ENCODE results near the gene LTB4R. TPM values are rescaled to one million over a fixed set of nuclear protein-coding genes. Genes with fewer than 3 reads are reported as not detected.

LTB4R gene
- total RNA-seq, 2 donors from 2014 or later: 6.4 to 6.6 TPM

GRCh38 chr14:24291446-24292117, 19.7 kb upstream of the LTB4R start:
- 87% methylated on average over 3 of the region's 3 CpGs; no CpG with 5 or more reads in 1 of the 2 experiments for WGBS, 2 experiments (ENCODE audit: insufficient coverage in 1 of 2, insufficient read length in 1 of 2)
- no peak for DNase-seq
- no peaks in the 10 kb centered on the region for H3K4me1 Mint-ChIP-seq
- no peak for TF ChIP-seq CTCF (conservative IDR thresholded peaks at IDR 0.05)
- H3K36me3 Mint-ChIP-seq (ENCODE audit: low read depth): peaks cover 28% of the 10 kb centered on the region
- H3K27me3 ChIP-seq (ENCODE audit: control insufficient read depth, insufficient read depth, low read length, poor library complexity, severe bottlenecking): no peaks in the 10 kb centered on the region
- no peak overlapping the region for H3K27ac ChIP-seq (ENCODE audit: low read depth, low read length)
- no peak overlapping the region for H3K9ac ChIP-seq (ENCODE audit: extremely low read depth, low read length, poor library complexity, severe bottlenecking)
- H3K9me3 ChIP-seq (ENCODE audit: control insufficient read depth, low read length): no peaks in the 10 kb centered on the region
- H3K36me3 ChIP-seq (ENCODE audit: control insufficient read depth, insufficient read depth, low read length): peaks cover 33% of the 10 kb centered on the region
- H3K4me3 ChIP-seq (ENCODE audit: low read length): no peak overlapping the region
- H3K27ac Mint-ChIP-seq: no peak overlapping the region
- H3K4me1 ChIP-seq (ENCODE audit: control insufficient read depth, insufficient read depth, low read length): no peaks in the 10 kb centered on the region
- no peaks in the 10 kb centered on the region for H3K27me3 Mint-ChIP-seq (ENCODE audit: insufficient read depth)
- H3K9me3 Mint-ChIP-seq: no peaks in the 10 kb centered on the region
- H3K4me3 Mint-ChIP-seq: no peak overlapping the region

- no peaks in the 10 kb centered on the region for H3K4me1 ChIP-seq (ENCODE audit: control insufficient read depth, insufficient read depth, low read length)
- Mint-ChIP-seq H3K4me3 (no peak overlapping the region), H3K27me3 (ENCODE audit: insufficient read depth) (no peaks in the 10 kb centered on the region), H3K4me1 (no peaks in the 10 kb centered on the region), H3K9me3 (no peaks in the 10 kb centered on the region), H3K27ac (no peak overlapping the region), H3K36me3 (ENCODE audit: low read depth) (peaks cover 28% of the 10 kb centered on the region)
- TF ChIP-seq CTCF (conservative IDR thresholded peaks at IDR 0.05): no peak
- no peaks in the 10 kb centered on the region for H3K9me3 ChIP-seq (ENCODE audit: control insufficient read depth, low read length)
- no peak overlapping the region for H3K9ac ChIP-seq (ENCODE audit: extremely low read depth, low read length, poor library complexity, severe bottlenecking)
- WGBS, 2 experiments (ENCODE audit: insufficient coverage in 1 of 2, insufficient read length in 1 of 2): 95 to 96% methylated on average over 9 to 11 of the region's 11 CpGs
- no peak overlapping the region for H3K4me3 ChIP-seq (ENCODE audit: low read length)
- H3K27ac ChIP-seq (ENCODE audit: low read depth, low read length): no peak overlapping the region
- peaks cover 33% of the 10 kb centered on the region for H3K36me3 ChIP-seq (ENCODE audit: control insufficient read depth, insufficient read depth, low read length)
- DNase-seq: no peak
- H3K27me3 ChIP-seq (ENCODE audit: control insufficient read depth, insufficient read depth, low read length, poor library complexity, severe bottlenecking): no peaks in the 10 kb centered on the region
Observed at GRCh38 chr14:24292118-24292807, 19.0 kb upstream of the LTB4R start.

DNA sequence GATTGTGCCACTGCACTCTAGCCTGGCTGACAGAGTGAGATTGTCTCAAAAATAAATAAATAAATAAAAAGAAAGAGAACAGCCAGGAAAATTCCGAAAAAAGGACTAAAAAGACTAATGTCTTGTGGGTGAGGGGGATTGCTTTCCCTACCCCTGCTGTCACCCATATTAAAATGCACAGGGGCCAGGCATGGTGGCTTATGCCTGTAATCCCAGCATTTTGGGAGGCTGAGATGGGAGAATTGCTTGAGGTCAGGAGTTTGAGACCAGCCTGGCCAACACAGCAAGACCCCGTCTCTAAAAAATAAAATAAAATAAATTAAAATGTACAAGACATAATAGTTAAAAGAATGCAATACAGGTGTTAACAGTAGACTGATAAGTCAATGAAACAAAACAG, 17.8 kb upstream of the LTB4R start:
- no peak for TF ChIP-seq CTCF (conservative IDR thresholded peaks at IDR 0.05)
- no peak overlapping the region for H3K4me3 Mint-ChIP-seq
- WGBS, 2 experiments (ENCODE audit: insufficient coverage in 1 of 2, insufficient read length in 1 of 2): 94% methylated on average over 1 of the region's 2 CpGs; no CpG with 5 or more reads in 1 of the 2 experiments

More for the DNA sequence above, 17.8 kb upstream of the LTB4R start:
- no peak overlapping the region for H3K9ac ChIP-seq (ENCODE audit: extremely low read depth, low read length, poor library complexity, severe bottlenecking)
- H3K27ac ChIP-seq (ENCODE audit: low read depth, low read length): no peak overlapping the region
- Mint-ChIP-seq H3K9me3 (no peaks in the 10 kb centered on the region), H3K27me3 (ENCODE audit: insufficient read depth) (no peaks in the 10 kb centered on the region), H3K36me3 (ENCODE audit: low read depth) (peaks cover 28% of the 10 kb centered on the region), H3K4me1 (peaks cover 5% of the 10 kb centered on the region), H3K27ac (no peak overlapping the region)
- peaks cover 33% of the 10 kb centered on the region for H3K36me3 ChIP-seq (ENCODE audit: control insufficient read depth, insufficient read depth, low read length)
- no peak for DNase-seq
- no peaks in the 10 kb centered on the region for H3K4me1 ChIP-seq (ENCODE audit: control insufficient read depth, insufficient read depth, low read length)
- no peak overlapping the region for H3K4me3 ChIP-seq (ENCODE audit: low read length)
- no peaks in the 10 kb centered on the region for H3K27me3 ChIP-seq (ENCODE audit: control insufficient read depth, insufficient read depth, low read length, poor library complexity, severe bottlenecking)
- no peaks in the 10 kb centered on the region for H3K9me3 ChIP-seq (ENCODE audit: control insufficient read depth, low read length)

Measured in endodermal cell (in vitro differentiated cells).